GM21786 (cell line): ENCODE measurements around the gene TEKTIP1.
"Not testable (repeated sequence)": the region's sequence is repeated elsewhere in the genome, so short reads cannot be mapped to it uniquely, and the experiment has no call there.

Experiments used
- ATAC-seq: cut with Tn5 transposase; IDR thresholded peaks from one replicate; pipeline ENCODE4 v1.9.1; 2021; ENCODE audit not compliant: unreplicated experiment

The TEKTIP1 gene

DNA sequence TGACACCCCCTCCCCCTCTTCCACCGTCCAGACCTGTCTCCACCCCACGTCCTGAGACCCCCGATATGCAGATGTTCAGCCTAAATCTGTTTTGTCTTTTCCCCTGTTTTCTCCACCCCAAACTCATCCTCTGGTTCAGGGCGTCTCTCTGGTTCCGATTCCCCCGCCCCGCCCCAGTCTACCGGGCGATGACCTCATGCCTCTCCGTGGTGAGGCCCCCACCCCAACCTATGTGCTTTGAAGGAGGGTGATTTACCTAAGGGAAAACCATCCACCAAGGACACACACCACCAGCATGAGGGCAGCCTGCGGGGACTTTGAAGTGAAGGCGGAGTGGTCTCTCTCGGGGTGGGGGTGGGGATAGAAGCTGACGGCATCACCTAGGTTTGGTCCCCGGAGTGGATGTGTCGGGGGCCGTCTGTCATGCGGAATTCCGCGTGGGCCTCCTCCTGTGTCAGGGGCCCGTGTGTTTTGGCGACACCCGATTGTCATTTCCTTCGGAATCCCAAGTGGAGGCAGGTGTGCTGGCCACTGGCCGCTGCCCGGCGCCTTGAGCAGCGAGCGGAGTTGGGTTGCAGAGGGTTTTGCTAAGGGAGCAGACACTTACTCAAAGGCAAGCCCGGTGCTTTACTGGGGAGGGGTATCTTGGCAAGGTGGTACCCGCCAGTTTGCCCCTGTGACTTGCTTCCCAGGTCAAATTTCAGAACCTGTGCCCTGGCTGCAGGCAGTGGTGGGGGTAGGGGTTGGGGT is 31.4 kb upstream of the TEKTIP1 start:
- no peak for ATAC-seq

DNA sequence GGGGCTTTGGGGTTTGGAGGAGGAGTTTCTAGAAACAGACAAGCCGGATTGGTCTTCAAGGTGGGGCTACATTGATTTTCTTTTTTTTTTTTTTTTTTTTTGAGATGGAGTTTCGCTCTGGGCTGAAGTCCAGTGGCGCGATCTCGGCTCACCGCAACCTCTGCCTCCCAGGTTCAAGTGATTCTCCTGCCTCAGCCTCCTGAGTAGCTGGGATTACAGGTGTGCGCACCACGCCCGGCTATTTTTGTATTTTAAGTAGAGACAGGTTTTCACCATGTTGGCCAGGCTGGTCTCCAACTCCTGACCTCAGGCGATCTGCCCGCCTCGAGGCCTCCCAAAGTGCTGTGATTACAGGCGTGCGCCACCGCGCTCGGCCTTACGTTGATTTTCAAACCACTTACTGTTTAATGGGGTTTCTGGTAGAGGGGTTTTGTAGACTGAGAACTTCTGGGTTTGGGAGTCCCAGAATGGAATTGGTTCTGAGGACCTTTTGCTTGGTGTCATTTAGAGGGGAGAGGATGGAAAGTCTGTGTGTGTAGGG is 30.8 kb upstream of the TEKTIP1 start:
- ATAC-seq = not testable (repeated sequence)

DNA sequence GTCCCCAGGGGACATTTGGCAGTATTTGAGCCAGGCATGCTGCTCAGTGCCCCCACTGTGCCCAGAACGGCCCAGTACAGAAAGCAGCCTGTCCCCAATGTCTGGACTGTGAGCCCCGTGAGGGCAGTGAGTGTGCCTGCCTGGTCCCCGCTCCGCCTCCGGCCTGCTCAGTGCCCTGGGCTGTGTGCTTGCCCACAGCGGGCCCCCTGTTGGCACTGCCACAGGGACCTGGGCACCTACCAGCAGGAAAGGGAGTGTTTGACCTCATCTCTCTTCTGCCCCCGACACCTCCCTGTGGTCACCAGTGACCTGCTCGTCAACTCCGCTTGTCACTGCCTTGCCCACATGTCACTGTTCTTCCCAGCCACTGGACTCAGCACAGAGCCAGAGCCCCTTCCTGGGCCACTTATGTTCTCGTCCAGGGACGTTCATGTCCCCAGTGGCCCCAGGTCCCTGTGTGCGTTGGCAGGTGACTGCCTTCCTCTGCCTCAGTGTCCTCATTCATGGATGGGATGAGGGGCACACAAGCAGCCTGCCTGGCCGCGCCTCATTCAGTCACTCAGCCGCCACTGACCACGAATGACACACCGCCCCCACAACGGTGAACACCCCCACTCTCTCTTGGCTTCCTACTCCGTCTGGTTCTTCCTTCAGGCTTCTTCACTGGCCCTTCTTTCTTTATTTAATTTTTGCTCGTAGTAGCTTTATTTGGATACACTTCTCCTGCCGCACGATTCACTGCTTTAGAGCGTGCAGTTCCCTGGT is 30.0 kb upstream of the TEKTIP1 start:
- no peak for ATAC-seq

DNA sequence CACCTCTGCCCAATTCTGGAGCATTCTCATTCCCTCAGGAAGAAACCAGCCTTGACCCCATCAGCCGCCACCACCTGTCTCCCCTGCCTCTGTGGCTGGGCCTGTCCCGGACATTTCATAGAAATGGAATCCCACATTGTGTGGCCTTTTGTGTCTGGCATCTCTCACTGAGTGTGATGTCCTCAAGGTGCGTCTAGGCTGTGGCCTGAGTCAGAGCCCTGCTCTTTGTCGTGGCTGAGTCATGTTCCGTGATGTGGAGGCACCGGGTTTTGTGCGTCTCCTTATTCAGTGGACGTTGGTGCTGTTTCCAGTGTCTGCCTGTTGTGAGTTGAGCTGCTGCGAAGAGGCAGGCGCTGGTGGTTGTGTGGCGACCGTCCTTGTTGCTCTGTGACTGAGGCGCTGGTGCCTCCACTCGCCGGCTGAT is 29.4 kb upstream of the TEKTIP1 start:
- ATAC-seq = no peak

DNA sequence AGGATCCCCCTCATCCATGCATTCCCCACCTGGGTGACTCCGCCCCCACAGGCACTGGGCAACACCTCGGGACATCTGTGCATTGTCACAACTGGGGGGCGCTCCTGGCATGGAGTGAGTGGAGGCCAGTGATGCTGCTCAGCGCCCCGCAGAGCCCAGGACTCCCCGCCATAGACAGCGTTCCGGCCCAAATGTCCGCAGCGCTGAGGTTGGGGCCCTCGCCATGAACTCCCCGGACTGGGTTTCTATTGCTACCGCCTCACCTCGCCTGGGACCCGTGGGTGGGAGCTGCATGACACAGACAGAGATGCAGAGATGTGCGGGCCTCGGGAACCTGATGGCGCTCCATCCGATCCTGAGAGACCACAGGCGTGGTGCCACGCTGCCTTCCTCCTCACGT is 28.2 kb upstream of the TEKTIP1 start:
- no peak for ATAC-seq

DNA sequence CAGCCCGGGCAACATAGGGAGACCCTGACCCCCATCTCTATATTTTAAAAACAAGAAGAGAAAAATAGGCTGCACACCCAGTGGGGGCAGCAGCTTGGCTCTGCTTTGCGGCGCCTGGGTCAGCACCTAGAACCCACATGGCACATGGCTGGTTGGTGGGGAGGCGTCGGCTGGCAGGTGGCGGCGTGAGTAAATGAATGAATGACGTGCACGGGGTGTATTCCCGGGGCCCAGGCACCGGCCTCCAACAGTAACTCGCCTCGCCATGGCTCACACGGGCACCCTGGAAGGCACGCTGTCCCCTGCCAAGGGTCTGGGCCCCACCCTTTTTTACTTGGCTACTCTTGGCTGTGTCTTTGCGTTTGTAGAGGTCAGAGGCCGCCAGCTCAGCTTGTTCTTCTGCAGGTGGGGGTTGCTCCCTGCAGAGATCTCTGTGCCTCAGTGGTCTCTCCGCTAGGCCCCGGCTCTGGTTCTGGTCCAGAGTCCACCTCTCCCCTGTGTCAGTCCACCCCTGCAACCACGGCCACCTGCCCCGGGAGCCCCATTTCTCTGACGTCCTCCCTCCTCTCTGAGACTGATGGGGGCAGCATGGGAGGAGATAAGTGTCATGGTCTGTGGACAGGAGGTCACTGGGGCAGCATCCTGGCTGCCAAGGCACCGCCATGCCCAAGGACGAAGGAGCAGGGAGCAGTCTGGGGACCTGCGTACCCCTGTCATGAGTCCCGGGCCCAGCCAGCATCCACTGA is 27.3 kb upstream of the TEKTIP1 start:
- ATAC-seq = no peak

DNA sequence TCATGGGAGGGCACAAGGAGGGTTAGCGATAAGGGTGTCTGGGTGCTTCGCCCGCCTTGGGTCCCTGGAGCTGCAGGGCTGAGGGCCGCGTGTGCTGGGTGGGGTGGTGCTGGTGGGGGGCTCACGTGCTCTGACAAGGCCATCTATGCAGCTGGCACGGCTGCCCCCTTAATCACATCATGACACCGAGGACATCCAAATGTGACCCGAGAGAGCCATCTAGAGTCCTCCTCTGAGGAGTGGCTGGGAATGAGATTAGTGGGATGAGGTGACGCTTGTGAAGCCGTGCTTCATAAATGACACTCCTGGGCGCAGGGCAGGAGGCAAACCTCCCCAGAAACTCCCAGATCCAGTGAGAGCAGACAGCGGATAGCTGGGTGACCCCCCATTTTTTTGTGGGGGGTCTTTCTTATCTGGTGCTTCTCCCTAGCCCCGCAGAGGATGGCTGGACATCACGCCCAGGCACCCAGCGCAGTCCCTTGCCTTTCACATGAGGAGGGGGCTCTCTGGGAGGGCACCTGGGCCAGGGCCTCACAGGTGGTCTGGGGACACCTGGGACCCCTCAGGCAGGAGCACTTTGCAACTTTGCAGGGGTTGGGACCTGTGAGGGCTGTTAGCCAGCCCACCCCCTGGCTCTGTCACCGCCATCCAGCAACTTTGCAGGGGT is 26.3 kb upstream of the TEKTIP1 start:
- no peak for ATAC-seq

DNA sequence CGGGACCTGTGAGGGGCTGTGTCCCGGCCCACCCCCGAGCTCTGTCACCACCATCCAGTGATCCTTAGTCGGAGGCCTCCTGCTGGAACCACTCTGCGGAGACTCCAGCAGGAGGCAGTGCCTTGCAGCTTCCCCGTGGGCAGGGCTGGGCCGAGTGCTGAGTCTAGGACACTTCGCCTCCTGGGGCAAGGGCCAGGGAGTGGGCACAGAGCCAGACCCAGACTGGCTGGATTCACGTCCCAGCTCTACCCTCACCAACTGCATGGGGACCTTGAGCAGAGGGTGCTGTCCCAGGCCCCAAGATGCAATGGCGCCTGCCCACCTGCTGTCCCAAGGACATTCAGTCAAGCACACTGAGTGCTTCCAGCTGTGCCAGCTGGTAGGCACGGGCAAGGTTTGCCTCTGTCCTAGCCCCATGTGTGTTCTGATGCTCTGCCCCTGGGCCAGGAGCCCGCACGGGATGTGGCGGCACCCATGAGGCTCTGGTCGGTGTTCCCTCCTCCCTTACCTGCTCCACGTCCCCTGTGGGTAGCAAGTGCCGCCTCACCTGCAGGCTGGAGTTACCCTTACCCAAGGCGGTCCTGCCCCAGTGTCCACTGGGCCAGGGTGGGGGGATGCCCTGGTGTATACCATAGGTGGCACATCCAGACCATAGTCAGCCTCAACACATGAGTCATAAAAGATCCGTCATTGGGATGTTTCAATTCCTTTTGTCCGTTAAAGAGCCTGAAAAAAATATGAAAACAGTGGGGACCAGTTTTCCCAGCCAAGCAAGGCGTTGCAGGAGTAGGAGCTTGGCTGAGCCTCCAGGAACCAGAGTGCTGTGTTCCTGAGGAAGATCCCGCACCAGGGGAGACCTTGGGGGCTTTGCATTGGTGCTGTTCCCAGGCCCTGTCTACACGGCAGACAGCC is 25.5 kb upstream of the TEKTIP1 start:
- ATAC-seq = no peak

DNA sequence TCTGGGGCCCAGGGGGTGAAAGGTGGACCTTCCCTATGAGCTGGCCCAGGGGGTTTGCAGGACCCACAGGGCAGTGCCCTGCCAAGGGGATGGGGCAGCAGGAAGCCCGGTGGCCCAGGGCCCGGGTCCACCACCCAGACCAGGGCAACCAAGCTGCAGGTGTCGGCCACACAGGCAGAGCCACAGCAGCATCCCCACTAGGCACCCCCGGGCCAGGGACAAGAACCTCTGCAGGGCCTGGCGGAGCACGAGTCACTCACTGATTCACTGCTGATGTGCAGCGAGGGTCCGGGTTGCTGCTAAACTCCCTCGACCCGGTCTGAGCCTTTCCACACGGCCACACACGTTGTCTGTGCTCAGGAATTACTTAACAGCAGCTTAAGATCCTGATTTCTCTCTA is 24.0 kb upstream of the TEKTIP1 start:
- no peak for ATAC-seq

DNA sequence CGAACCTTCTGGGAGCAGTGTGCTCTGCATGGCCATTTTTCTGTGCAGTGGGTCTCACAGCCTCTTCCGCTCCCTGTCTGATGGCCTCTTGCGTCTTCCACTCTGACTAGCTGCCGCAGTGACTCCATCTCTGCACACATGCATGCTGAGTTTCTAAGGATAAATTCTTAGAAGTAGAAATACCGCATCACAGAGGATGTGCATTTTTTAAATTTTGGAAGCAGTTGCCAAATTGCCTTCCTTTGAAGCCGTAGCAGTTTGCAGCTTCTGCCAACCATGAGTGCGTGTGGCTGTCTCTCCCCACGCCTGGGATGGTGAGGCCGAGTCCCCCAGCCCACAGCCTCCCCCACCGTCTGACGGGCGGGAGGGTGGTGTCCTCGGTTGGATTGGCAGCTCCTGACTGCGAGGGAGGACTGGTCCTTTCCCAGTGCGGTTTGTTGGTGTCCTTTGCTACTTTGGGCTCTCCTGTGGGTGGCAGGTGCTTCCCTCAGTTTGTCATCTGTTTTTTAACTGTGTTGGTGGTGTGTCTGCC is 23.0 kb upstream of the TEKTIP1 start:
- no peak for ATAC-seq

DNA sequence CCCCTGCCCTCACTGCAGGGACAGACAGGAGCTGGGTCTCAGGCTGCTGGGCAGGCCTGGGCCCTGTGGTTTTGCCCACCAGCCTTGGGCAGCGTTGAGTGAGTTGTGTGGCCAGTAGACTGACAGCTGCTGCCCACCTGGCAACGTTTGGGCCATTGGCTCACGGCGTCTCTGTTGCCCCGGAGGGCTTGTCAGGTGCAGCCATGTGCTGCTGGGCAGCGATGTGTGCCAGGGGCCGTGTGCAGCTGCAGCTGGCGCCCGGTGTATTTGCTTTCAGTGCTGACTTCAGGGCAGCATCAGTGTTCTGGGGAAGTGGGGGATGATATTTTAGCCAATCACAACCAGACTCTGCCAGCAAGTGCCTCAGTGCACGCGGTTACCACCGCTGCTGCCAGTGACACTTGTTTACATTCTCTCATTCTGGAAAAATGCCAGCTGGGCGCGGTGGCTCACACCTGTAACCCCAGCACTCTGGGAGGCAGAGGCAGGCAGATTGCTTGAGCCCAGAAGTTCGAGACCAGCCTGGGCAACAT is 22.2 kb upstream of the TEKTIP1 start:
- no peak for ATAC-seq

DNA sequence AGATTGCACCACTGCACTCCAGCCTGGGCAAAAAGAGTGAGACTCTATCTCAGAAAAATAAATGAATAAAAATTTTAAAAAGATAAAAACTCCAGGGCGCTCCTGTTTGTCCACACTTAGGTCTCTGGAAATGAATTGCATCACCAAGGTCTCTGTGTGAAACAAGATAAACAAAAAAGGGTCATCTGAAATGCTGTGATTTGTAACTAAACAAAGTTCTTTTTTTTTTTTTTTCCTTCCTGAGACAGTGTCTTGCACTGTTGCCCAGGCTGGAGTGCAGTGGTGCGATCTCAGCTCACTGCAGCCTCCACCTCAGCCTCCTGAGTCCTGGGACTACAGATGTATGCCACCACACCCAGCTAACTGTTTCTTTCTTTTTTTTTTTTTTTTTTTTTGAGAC is 21.3 kb upstream of the TEKTIP1 start:
- ATAC-seq = no peak

DNA sequence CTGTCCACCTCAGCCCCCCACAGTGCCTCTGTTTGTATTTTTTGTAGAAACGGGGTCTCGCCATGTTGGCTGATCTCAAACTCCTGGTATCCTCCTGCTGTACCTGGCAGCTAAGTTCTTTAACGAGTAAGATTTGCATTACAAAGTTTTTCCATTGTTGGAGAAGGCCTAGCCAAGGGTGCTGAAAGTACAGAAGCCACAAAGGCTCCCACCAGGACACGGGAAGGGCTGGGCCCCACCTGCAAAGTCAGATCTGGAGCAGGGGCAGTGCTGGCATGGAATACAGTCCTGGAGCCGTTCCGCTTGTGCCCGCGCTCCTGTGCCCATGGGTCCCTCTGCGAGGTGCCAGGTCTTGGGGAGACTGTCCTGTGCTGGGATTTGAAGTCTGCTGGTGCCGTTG is 20.7 kb upstream of the TEKTIP1 start:
- ATAC-seq = no peak

DNA sequence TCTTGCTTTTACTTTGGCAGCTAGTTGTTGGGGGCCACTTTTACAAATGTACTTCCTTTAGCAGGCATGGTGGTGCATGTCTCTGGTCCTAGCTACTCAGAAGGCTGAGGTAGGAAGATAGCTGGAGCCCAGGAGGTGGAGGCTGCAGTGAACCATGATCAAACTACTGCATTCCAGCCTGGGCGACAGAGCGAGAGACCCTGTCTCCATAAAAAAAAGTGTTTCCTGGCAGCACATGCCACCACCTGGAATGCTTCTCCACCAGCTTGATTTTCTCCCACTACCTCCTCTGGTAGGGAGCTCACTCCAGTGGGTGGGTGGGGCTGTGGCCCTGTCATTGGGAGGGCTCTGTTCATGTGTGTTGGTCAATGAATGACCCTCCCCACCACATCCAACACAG is 20.3 kb upstream of the TEKTIP1 start:
- no peak for ATAC-seq

DNA sequence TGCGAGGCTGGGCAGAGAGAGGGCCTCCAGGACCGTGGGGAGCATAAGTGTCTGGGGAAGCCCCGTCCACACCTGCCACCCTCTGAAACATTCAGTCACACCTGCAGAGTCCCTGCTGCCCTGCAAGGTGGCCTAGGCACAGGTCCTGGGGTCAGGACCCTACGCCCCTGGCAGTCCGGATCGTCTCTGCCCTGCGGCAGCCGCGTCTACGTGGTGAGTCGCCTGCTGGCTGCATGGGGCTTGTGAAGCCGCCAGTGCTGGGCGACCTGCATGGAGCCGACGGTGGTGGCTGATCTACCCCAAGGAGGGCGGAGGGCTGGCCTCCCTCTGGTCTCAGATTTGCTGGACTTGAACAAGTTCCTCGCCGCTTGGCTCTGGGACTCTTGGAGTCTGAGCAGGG is 19.8 kb upstream of the TEKTIP1 start:
- ATAC-seq = no peak

DNA sequence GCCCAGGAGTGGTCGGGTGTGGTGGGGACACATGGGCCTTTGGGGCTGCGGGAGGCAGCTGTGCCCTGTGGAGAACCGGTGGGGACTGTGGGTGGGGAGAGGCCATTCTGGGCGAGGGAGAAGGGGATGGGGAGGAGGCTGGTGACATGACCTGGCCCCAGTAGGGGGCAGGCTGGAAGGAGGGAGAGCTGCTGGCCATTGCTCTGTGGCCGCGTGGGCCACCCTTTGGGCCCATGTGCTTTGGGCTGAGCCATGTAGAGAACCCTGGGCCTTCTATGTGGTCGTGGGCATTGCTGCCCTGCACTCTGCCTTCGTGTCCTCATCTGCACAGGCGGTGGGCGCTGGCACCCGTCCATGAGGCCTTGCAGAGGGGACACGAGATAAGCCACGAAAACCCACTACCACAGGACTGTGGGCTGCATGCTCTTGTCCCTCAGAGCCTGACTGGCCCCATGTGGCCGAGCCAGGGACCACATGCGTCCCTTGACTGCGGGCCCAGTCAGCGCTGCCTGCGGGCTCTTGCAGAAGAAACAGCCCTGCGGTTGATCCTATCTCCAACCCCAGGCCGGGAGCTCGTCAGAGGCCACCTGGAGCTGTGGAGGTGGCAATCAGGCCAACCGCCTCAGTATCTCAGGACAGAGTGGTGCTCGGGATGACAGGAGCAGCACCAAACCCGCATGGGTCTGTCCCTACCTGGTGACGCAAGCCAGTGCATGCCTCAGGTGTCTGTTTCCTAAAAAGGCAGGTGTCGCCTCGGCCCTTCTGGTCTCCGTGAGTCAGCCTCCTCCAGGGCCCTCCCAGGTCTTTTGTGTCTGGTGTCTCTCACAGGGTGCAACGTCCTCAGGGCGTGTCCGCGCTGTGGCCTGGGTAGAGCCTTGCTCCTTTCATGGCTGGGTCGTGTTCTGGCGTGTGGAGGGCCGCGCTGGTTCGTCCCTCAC is 18.5 kb upstream of the TEKTIP1 start:
- ATAC-seq = no peak

DNA sequence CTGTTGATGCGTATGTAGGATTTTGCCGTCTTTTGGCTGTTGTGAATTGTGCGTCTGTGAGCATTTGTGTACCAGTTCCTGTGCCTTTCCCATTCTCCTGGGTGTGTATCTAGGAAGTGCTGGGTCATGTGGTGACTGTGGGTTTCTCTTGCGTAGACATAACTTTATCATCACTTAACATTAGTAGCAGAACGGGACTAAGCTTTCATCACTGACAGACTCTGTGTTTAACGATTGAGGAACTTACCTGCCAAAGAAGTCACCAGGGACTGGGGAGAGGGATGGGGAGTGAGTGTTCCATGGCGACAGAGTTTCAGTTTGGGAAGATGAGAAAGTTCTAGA is 17.9 kb upstream of the TEKTIP1 start:
- ATAC-seq = no peak
